WERI-Rb-1 (cell line): ENCODE measurements around the gene LHCGR.

Source experiments
- DNase-seq: peaks from one replicate; pipeline ENCODE4 v3.0.0-alpha.2; 2020
- H3K27ac ChIP-seq: fragments of 250-450 bp; sonication (Bioruptor Pico); 2 replicates; pipeline ENCODE4 v1.5.1; 2020; ENCODE audit warnings: mild to moderate bottlenecking, moderate library complexity
- H3K27me3 ChIP-seq: fragments of 250-450 bp; sonication (Bioruptor Pico); 2 replicates; pipeline ENCODE4 v1.5.1; 2021; ENCODE audit warnings: mild to moderate bottlenecking, low read depth, moderate library complexity; ENCODE audit not compliant: insufficient read depth, severe bottlenecking
- H3K36me3 ChIP-seq: fragments of 250-450 bp; sonication (Bioruptor Pico); 2 replicates; pipeline ENCODE4 v1.5.1; 2020; ENCODE audit warnings: mild to moderate bottlenecking, moderate library complexity
- H3K4me3 ChIP-seq: 2 replicates; pipeline ENCODE4 v1.5.1; 2011; ENCODE audit warnings: low read depth, mild to moderate bottlenecking, control low read depth, low read length
- H3K9me3 ChIP-seq: fragments of 250-450 bp; sonication (Bioruptor Pico); 2 replicates; pipeline ENCODE4 v1.5.1; 2021; ENCODE audit warnings: mild to moderate bottlenecking, moderate library complexity; ENCODE audit not compliant: severe bottlenecking
- TF ChIP-seq, protein P1 (sequence below): IDR thresholded peaks from 2 replicates; pipeline ENCODE4 v1.5.1; 2011; ENCODE audit warnings: low read depth, mild to moderate bottlenecking, control low read depth, inconsistent platforms, low read length

LHCGR gene

DNA sequence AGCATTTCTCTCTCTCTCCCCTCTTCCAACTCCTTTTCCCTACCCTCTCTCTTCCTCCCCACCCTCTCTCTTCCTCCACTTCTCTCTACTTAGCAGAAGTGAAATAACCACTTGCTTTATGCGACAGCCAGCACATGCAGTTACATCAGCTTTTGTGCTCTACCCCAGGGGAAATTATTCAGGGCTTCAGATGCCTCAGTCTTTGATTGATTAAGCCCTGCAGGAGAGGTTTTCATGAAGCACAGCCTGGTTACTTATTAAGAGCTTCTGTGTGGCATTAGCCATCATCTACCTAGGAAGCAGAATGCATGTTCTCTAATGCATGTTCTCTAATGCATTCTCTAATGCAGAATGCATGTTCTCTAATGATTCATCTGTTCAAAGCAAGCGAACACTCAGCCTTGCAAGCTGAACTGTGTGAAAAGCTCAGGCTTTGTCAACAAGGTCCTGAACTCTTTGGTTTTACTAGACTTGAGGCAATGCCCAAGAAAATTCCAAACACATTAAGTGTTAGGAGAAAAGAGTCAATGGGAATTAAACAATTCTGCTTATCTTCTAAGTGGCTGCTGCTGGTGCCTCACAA, 56.1 kb downstream of the LHCGR start:
- TF ChIP-seq, protein P1, sequence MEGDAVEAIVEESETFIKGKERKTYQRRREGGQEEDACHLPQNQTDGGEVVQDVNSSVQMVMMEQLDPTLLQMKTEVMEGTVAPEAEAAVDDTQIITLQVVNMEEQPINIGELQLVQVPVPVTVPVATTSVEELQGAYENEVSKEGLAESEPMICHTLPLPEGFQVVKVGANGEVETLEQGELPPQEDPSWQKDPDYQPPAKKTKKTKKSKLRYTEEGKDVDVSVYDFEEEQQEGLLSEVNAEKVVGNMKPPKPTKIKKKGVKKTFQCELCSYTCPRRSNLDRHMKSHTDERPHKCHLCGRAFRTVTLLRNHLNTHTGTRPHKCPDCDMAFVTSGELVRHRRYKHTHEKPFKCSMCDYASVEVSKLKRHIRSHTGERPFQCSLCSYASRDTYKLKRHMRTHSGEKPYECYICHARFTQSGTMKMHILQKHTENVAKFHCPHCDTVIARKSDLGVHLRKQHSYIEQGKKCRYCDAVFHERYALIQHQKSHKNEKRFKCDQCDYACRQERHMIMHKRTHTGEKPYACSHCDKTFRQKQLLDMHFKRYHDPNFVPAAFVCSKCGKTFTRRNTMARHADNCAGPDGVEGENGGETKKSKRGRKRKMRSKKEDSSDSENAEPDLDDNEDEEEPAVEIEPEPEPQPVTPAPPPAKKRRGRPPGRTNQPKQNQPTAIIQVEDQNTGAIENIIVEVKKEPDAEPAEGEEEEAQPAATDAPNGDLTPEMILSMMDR = no peak
- Histone ChIP-seq H3K9me3 (no peaks in the 10 kb centered on the region), H3K27ac (no peak overlapping the region), H3K4me3 (no peak overlapping the region), H3K27me3 (no peaks in the 10 kb centered on the region), H3K36me3 (no peaks in the 10 kb centered on the region)
- no peak for DNase-seq

DNA sequence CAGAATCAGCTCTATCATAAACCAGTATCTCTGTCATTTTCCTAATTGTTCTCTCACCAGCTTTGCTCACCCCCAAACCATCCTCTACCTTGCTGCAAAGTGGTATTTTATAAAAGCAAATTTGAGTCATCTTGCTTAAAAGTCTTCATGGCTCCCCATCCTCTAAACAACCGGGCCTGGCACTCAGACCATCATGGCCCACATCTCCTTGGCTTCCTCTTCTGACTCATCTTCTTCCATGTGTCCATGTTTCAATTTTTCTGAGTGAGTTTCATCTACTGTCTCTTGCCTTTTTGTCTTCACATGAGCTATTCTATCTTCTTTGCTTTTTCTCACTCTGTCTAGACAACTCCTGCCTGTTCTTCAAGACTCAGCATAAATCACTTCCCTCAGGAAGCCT, 58.6 kb downstream of the LHCGR start:
- Histone ChIP-seq H3K36me3 (no peaks in the 10 kb centered on the region), H3K9me3 (no peaks in the 10 kb centered on the region), H3K27me3 (no peaks in the 10 kb centered on the region), H3K27ac (no peak overlapping the region), H3K4me3 (no peak overlapping the region)
- TF ChIP-seq, protein P1 = no peak
- no peak for DNase-seq

DNA sequence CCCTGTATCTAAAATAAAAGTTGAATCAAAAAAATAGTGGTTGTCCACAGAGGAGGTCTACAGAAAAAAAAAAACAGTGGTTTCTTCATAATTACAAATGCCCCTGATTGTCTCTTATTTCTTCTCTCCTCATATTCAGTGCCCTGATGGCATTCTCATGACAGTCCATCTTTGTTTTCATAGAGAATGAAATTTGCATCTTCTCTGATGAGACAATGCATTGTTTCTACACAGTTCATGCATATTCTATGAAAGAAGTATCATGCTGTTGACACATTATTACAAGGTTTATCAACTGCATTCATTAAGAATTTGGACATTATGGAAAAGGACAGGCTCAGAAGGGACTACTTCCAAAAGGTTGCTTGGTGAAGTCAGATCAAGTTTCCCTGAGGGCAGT, 59.5 kb downstream of the LHCGR start:
- Histone ChIP-seq H3K27me3 (no peaks in the 10 kb centered on the region), H3K27ac (no peak overlapping the region), H3K36me3 (no peaks in the 10 kb centered on the region), H3K4me3 (no peak overlapping the region), H3K9me3 (no peaks in the 10 kb centered on the region)
- TF ChIP-seq, protein P1 = no peak
- no peak for DNase-seq

DNA sequence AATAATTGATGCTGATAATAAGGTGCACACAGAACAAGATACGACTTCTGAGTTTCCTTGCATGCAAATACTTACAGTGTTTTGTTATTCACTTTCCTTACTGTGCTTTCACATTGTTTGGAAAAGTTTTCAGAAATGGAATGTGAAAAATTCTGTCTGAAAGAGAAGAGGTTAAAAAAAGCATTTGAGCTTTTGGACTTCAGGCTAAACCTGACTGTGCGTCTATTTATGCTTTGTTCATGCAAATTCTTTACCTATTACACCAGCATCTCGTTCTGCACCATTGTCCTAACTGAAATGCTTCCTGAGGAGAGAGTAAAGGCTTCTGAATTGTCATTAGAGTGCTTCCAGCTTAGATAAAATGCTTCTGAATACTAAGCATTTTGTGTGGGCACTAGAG, 61.4 kb downstream of the LHCGR start:
- Histone ChIP-seq H3K27me3 (no peaks in the 10 kb centered on the region), H3K27ac (no peak overlapping the region), H3K36me3 (no peaks in the 10 kb centered on the region), H3K4me3 (no peak overlapping the region), H3K9me3 (no peaks in the 10 kb centered on the region)
- TF ChIP-seq, protein P1 = no peak
- DNase-seq = no peak

DNA sequence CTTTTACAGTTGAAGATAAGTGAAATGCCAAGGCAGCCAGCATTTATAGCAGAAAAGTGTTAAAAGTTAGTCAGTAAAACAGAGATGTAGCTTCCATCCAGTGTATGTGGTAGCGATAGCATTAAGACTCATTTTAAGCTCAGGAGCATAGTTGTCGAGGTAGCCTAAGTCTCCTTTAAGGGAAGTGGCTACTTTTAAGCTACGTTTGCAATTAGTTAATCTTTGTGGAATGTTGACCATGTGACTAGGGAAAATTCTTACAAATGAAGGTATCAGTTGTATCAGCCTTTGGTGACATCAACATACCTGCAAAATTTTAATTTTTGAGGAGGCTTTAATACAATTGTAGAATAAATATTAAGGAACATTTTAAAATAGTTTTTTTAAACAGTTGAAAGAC, 61.9 kb downstream of the LHCGR start:
- Histone ChIP-seq H3K4me3 (no peak overlapping the region), H3K36me3 (no peaks in the 10 kb centered on the region), H3K9me3 (no peaks in the 10 kb centered on the region), H3K27me3 (no peaks in the 10 kb centered on the region), H3K27ac (no peak overlapping the region)
- no peak for DNase-seq
- TF ChIP-seq, protein P1 = no peak

DNA sequence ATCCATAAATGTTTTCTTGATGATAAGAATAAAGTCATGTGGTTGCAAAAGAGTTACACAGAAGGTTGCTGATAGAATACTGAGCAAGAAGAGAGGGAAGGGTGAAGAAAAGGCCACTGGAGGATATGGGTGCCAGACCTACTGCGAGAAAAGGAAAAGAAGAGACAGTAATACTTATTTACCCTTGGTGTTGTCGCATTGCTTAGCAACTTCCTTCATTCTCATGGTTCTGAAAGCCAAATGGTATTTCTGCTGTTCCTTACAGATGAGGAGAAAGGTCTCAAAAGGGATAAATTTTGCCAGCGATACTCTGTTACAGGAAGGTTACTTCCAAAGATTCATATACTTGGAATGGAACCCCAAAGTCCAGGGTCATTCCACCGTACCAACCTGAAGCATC, 62.5 kb downstream of the LHCGR start:
- H3K9me3 ChIP-seq = no peaks in the 10 kb centered on the region
- no peak overlapping the region for H3K4me3 ChIP-seq
- TF ChIP-seq, protein P1 = no peak
- no peak for DNase-seq
- no peaks in the 10 kb centered on the region for H3K36me3 ChIP-seq
- H3K27ac ChIP-seq = no peak overlapping the region
- no peaks in the 10 kb centered on the region for H3K27me3 ChIP-seq
